Thoracic aorta (tissue), 2 donors: ENCODE measurements around the gene PRRC1. TPM values are rescaled to one million over a fixed set of nuclear protein-coding genes. Genes with fewer than 3 reads are reported as not detected.

Experiments used
- ATAC-seq: fragments of 150-250 bp; one replicate; pipeline ENCODE4 v1.8.0; 2017; ENCODE audit warnings: low read depth; ENCODE audit not compliant: insufficient number of reproducible peaks, low FRiP score
- DNase-seq: peaks from one replicate; pipeline ENCODE4 v3.0.0-alpha.2; 2020; ENCODE audit warnings: low spot score
- H3K27ac ChIP-seq, 2 donors: fragments of 200-600 bp; sonication (generic); 1 replicate in 1 of 2; 2 replicates in 1 of 2; pipeline ENCODE4 v1.5.1; 2016; ENCODE audit warnings: mild to moderate bottlenecking in 2 of 2, moderate library complexity in 2 of 2
- H3K27me3 ChIP-seq: fragments of 200-600 bp; sonication (generic); replicated peaks from 2 replicates; pipeline ENCODE4 v1.6.0; 2016; ENCODE audit warnings: mild to moderate bottlenecking; ENCODE audit not compliant: insufficient read depth
- H3K36me3 ChIP-seq: fragments of 200-600 bp; sonication (generic); one replicate; pipeline ENCODE4 v1.5.1; 2016
- H3K4me1 ChIP-seq, 2 donors: fragments of 200-600 bp; sonication (generic); 1 replicate in 1 of 2; 2 replicates in 1 of 2; pipeline versions ENCODE4 v1.5.1 to v1.6.0; 2016; ENCODE audit warnings: low read depth in 2 of 2, mild to moderate bottlenecking in 1 of 2; ENCODE audit not compliant: control insufficient read depth in 1 of 2
- H3K4me3 ChIP-seq: fragments of 200-600 bp; sonication (generic); 2 replicates; pipeline ENCODE4 v1.5.1; 2016; ENCODE audit warnings: mild to moderate bottlenecking
- H3K9me3 ChIP-seq: fragments of 200-600 bp; sonication (generic); 2 replicates; pipeline ENCODE4 v1.5.1; 2016
- total RNA-seq, 2 donors: library from RNA; depleted of rRNA; stranded (reverse); fragments of >200 nt; gene quantifications; one replicate each; pipeline versions ENCODE4 v1.1.0 to v1.2.3, GENCODE V29; 2016
- TF ChIP-seq, protein P1 (sequence below): fragments of 200-600 bp; sonication (generic); IDR thresholded peaks from one replicate; pipeline ENCODE4 v1.5.1; 2019; ENCODE audit warnings: antibody characterized with exemption

The PRRC1 gene
- total RNA-seq, 2 donors from 2014 or later: 28.7 to 41.6 TPM

DNA sequence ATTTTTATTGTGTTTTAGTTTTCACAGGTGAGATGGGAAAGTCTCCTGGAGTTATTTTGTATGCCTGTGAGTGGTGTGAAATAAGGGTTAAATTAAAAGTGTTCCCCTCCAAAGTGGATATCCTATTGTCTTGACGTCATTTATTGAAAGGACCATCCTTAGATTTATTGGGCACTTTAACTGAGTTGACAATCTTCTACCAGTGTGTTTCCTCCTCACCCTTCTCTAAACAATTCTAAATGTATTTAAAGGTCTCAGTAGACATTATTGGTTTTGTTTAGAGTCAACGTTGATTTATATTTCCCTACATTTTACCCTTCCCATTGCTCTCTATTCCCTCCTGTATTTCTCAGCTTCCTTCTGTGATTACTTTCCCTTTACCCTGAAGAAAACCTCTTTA is 40.8 kb downstream of the PRRC1 start:
- DNase-seq (no peak), ATAC-seq (no peak)
- no peaks in the 10 kb centered on the region for H3K4me1 ChIP-seq
- no peaks in the 10 kb centered on the region for H3K27me3 ChIP-seq
- no peaks in the 10 kb centered on the region for H3K9me3 ChIP-seq
- no peak overlapping the region for H3K27ac ChIP-seq
- H3K4me3 ChIP-seq: no peak overlapping the region
- TF ChIP-seq, protein P1, sequence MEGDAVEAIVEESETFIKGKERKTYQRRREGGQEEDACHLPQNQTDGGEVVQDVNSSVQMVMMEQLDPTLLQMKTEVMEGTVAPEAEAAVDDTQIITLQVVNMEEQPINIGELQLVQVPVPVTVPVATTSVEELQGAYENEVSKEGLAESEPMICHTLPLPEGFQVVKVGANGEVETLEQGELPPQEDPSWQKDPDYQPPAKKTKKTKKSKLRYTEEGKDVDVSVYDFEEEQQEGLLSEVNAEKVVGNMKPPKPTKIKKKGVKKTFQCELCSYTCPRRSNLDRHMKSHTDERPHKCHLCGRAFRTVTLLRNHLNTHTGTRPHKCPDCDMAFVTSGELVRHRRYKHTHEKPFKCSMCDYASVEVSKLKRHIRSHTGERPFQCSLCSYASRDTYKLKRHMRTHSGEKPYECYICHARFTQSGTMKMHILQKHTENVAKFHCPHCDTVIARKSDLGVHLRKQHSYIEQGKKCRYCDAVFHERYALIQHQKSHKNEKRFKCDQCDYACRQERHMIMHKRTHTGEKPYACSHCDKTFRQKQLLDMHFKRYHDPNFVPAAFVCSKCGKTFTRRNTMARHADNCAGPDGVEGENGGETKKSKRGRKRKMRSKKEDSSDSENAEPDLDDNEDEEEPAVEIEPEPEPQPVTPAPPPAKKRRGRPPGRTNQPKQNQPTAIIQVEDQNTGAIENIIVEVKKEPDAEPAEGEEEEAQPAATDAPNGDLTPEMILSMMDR: no peak
- H3K36me3 ChIP-seq: peaks cover 4% of the 10 kb centered on the region

DNA sequence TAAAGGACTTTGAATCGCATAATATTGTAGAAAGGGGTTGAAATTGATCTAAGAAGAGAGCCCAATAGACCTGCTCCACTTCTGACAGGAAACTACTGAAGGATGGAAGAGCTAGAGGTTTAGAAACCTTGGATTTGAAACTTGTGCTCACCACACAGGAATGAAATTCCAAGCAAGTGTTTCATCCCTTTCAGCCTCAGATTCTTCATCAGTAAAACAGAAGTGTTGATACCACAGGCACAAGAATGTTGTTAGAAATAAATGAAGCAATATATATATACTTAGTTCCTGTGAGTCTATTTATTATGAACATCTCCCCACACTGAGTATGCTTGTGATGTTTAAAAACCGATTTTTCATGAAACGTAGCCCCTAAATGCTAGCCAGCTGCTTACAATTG is 43.8 kb downstream of the PRRC1 start:
- H3K4me1 ChIP-seq: no peaks in the 10 kb centered on the region
- TF ChIP-seq, protein P1: no peak

DNA sequence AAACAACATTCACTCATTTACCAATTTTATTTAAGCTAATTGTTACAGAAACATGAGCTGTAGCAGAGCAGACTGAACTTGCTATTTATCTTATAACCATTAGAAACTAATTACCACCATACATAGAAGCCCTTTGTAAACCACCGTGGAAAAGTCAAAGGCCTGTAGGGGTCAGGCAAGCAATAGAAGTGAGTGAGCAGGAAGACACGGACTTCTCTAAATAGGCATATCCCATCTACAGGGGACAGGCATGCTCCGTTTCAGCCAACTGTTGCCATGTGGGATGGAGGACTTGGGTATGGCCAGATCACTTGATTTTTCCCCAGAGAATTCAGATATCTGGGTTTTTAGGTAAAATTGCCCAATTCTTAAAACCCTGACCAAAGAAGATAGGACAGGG is 44.8 kb downstream of the PRRC1 start:
- DNase-seq (no peak), ATAC-seq (no peak)
- TF ChIP-seq, protein P1: no peak
- H3K27me3 ChIP-seq: no peaks in the 10 kb centered on the region
- H3K36me3 ChIP-seq: peaks cover 4% of the 10 kb centered on the region
- H3K27ac ChIP-seq: no peak overlapping the region
- no peak overlapping the region for H3K4me3 ChIP-seq
- H3K9me3 ChIP-seq: no peaks in the 10 kb centered on the region
- H3K4me1 ChIP-seq: no peaks in the 10 kb centered on the region

More for the DNA sequence above, 43.8 kb downstream of the PRRC1 start:
- ATAC-seq (no peak), DNase-seq (no peak)
- Histone ChIP-seq H3K4me3 (no peak overlapping the region), H3K36me3 (peaks cover 4% of the 10 kb centered on the region), H3K9me3 (no peaks in the 10 kb centered on the region), H3K27ac (no peak overlapping the region), H3K27me3 (no peaks in the 10 kb centered on the region)

DNA sequence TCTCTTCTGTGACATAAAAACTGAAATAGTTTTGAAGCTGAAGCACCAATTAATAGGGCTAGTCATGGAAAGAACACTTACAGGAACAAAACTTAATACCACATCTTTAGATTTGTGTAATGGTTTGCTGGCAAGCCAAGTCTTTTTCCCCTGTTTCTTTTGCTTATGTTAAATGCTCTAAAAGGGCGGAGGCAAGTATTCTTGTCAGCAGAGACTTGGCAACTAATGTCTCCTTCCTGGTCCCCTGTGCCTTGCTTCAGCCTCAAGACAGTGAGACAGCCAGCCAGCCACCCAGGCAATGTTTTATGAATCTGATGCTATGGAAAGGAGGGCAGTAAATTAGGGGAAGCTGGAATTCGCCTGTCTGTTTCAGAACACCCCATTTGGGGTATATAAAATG is 45.7 kb downstream of the PRRC1 start:
- TF ChIP-seq, protein P1: no peak
- no peak overlapping the region for H3K27ac ChIP-seq
- no peak for ATAC-seq

DNA sequence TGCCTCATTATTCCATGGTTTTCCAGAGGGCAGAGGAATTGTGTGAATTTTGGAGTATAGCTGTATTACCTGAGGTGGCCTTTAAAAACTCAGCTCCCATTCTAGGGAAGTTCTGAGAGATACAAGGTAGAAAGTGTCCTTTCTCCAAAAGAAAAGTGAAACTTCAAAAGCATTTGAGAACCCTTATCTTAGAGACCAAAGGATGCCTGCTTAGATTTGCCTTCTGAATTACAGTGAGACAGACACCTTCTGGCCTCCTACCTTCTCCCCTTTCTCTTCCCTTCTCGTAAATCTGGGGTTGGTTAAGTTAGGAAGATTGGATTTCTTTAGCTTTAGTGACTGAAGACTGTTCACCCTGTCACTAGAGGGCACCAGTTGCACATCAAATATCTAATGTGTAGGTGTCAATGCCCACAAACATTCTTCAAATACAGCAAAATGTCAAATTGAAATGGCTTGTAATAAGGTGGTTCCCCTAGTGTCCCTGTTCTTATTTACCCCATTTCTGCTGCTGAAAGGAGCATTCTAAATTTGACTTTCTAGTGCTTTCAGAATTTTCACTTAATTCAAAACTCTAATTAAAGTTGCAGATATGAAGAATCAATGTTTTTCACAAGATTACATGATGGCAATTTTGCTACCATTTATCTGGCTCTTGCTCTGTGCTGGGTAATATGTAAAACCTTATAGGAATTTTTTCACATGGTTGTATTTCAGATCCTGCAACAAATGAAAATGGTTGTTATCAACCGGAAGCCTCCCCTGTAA is 46.7 kb downstream of the PRRC1 start:
- no peaks in the 10 kb centered on the region for H3K27me3 ChIP-seq
- H3K4me3 ChIP-seq: no peak overlapping the region
- H3K9me3 ChIP-seq: no peaks in the 10 kb centered on the region
- H3K27ac ChIP-seq: no peak overlapping the region
- DNase-seq (no peak), ATAC-seq (no peak)
- no peaks in the 10 kb centered on the region for H3K4me1 ChIP-seq
- H3K36me3 ChIP-seq: no peaks in the 10 kb centered on the region
- TF ChIP-seq, protein P1: peak; percentile 42

More for the DNA sequence above, 45.7 kb downstream of the PRRC1 start:
- peaks cover 4% of the 10 kb centered on the region for H3K36me3 ChIP-seq
- no peak overlapping the region for H3K4me3 ChIP-seq
- no peak for DNase-seq
- H3K27me3 ChIP-seq: no peaks in the 10 kb centered on the region
- H3K4me1 ChIP-seq: no peaks in the 10 kb centered on the region
- H3K9me3 ChIP-seq: no peaks in the 10 kb centered on the region
